NCI-H1092 (cell line): Measurements from ENCODE around the gene BNC2.
A peak's percentile ranks its signal among the peaks of the same experiment; 100 is the strongest.

Experiments
- DNase-seq: peaks from one replicate; lab custom pipeline; 2025; lab: John Stamatoyannopoulos, UW

Gene BNC2

DNA sequence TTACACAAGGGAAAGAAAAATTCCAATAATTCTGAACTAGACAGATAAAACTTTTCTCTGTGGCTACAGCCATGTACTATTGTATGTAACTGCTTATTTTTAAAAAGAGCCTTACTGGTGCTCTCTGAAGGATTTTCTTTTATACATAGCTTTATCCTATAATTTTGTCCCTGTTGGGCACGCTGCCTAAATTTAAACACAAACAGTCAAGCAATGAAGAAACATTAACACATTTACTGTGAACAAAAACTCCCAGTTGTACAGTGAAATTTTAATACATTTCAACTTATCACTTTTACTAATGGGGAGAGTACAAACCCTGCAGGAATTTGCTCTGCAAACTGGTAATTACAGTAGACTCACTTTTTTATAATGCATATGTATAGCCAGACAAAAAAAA lies 273.3 kb downstream of the BNC2 start:
- no peak for DNase-seq

DNA sequence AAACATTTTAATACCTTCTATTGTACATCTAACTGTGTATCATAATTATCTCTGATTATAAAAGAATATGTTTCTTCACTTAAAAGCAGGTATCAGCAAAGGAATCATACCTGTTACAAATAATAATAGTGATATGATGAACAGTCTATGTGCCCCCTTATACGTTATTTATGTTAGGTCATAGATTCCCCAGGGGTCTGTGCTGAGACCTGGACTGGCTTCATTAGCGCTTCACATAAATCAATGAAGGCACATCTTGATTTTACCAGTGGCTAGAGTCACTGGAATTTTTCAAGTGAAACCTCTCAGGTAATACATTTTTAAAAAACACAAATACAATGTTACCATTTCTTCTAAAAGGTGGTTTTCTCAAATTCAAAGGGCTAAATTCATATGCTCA lies 275.2 kb downstream of the BNC2 start:
- DNase-seq: no peak

DNA sequence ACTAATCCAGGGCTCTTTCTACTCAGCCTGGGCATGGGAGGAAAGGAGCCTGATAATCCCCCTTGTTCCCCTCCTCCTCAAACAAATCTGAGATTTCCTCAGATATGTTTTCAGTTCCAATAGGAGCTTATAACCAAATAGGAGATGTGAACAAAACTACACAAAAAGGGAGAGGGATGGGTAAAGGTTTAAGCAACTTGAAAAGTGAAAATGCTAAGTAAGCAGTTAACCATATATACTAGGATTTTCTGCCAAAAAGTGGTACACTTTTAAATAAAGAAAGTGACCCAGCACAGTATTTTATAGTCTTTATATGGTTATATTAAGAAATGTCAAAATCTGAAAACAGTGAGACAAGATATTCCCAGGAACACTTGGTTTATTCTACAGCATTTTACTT lies 275.7 kb downstream of the BNC2 start:
- DNase-seq: no peak

DNA sequence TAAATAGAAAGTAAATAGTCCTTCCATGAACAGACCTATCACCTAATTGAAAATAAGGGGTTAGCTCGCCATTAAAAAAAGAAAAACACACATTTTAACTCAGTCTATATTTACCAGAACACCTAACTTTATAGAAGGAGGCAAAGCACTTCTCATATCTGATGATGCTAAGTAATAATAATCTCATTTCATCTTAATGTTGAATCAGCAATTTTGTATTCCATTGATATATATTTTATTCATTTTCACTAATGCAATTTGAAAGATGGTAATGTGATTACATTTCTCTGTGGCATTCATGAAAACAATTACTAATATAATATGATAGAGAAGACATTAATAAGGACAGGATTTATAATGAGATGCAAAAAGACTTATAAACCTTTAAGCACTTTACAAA lies 276.7 kb downstream of the BNC2 start:
- DNase-seq: no peak

DNA sequence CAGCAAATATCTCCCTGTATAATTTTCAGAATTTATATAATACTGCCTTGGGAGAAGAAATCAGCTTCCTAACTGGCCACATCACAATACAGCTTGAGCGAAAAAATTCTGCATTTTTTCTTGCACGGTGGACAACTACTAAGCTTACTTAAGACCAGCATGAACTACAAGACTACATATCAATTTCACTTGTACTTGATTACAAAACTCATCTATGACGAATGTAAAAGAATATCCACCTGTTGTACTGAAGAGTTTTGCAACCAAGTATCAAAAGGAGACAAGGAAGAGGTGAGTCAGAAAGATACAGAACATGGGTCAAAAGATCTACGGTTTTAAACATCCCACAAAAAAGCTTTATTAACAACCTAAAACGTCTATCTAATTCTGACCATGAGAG lies 279.4 kb downstream of the BNC2 start:
- DNase-seq: no peak

DNA sequence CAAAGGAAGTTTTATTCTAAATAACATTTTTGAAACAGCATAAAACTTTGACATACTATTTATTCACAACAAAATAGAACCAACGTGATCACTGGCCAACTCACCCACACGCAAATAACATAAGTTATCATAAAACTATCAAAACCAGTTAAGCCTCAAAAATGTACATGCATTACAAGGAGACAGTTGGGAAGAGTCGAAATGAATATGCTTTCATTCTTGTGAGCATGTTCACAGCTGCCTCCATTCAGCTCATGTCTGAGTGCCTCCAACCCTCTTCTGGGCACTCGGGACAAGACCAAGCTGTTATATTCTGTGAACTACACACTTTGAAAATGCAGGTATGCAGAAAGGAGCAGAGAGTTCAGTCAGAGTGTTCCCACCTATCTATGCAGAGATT lies 284.9 kb downstream of the BNC2 start:
- no peak for DNase-seq

DNA sequence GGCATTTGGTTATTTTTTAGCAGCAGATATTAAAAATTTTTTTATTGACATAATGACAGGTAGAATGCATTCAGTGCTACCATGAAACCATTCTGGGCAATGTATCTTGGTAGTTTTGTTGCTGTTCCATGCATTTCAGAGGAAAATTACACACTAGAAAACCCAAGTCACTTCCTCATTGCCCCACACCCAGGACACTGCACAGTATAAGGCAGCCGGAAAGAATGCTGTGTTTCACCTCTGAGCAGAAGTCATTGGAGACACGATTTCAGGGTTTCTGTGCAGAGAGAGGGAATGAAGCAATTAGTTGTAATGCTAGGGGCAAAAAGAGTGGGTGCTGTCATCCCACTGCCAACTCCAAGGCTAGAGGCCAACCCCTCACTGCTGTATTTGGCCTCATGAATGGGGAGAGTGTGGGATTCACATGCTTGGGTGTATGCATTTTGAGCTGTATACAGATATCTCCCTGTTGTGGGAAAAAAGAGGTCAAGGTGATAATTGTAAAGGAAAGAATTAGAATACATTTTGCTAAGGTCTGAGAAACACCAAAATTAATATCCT lies 290.5 kb downstream of the BNC2 start:
- DNase-seq: no peak

DNA sequence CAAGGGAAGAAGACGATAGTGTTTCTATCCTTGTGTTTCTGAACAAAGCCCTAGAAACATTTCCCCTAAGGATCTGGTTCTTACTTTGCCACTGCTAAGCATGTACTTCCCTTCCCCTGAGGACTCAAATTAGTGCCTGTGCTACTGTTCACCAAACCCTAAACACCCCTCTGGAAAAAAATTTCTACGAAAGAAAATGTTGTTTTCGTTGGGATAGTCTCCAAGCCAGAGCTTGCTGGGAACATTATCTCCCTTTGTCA lies 294.6 kb downstream of the BNC2 start:
- DNase-seq: no peak

DNA sequence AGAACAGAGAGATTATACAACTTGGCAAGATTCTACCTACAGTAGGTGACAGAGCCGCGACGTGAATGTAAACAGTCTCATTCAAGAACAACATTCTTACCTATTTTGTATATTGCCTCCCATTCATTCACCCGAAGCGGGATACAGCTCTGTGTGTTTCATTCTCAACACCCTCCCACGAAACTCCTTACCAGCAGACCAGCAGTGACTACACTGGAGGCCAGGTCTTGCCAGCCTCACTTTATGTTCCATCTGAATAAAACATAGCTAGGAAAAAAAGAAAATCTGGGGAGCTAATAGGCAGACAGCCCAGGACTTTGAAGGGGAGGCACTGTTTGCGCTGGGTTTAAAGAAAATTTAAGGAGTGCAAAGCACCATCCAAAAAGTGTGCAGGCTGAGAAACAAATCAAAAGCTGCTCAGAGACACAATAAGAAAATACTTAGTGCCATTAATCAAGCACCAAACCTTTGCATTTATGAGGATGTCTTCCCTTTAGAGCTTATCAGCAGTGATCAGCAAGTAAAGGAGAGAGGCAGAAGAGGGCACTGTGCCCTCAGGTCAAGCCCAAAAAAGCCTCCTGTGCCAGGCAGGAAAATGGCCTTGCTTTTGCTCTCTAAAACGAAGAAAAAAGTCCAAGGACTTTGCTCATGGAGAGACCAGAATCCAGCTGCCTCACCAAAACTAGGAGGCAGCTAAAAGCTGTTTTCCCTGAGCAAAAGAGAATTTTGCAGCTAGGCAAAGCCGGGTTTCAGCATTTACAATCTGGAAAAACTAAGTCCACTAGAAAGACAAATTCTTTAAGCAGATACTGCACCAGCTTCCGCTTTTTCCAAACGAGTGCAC lies 295.1 kb downstream of the BNC2 start:
- DNase-seq: peak; percentile 35

DNA sequence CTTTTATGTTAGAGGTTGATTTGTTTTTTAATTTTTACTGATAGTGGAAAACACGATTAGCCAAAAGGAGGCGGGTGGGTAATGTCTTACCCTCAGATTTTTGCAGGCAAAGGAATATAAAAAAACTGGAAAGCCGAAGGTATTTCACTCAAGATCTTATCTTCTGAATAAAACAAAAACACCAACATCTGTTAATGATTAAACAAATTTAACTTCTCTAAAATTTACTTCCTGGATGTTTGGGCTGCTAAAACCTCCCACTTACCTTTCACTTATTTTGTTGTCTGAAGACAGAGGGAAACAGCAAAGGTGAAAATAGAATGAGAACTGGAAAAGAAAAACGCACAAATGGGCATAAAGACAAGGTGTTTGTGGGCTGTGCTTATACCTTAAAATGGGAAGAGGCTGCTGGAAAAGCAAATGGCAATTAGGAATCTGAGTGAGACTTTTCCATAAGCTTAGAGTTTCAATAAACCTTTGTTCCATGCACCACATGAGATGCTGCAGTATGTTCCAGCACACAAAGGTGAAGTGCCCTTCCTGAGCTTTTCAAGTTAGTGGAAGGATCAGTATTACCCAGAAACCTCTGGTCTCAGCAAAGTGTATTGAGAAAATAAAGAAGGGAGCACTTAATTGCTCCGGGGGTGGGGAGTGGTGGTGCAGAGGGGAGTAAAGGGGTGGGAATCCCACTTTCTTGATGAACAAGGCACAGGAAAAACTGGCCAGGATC lies 298.3 kb downstream of the BNC2 start:
- DNase-seq: no peak

DNA sequence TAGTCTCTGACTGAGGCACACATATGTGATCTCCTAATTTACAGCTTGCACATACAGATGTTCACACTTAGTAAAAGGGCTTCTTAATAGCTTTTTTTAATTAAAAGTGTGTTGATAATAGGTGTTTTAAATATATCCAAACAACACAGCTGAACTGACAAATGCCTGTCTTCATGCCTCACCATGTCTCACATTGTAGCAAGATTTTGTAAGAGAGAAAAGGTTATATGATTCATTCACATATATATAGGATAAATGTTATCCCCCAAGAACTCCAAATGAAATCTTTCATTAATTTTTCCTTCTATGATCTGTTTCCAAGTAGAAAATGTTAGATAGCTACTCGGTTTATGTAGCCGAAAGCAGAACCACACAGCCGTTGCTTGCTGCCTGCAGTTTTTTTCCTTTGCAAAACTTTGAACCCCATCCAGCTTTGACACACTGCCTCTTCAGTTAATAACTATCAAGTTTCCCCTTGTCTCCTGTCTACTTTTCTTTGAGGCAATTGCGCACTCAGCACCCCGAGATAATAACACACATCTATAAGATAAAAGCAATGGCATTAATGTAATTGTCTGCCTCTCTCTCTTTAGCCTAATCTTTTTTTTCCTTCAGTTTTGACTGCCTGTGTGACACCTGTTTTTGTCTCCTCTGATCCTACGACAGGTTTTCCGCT lies 299.2 kb downstream of the BNC2 start:
- peak; percentile 25 for DNase-seq

DNA sequence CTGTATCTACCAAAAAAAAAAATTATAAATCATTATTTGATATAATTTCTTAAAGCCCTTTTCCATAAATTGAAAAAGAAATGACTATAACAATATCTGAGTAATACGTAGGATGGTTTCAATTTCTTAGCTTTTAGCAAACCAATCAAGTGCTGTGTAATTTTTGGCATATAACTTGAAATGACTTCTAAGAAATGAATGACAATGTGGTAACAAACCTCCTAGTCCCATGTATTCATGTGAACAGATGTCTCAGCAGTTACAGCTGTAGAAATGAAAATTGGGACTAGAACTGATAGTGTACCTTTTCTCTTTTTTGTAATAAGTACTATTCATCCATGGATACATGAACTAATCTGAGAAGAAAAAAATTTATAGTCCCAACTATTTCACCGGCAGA lies 307.0 kb downstream of the BNC2 start:
- no peak for DNase-seq

DNA sequence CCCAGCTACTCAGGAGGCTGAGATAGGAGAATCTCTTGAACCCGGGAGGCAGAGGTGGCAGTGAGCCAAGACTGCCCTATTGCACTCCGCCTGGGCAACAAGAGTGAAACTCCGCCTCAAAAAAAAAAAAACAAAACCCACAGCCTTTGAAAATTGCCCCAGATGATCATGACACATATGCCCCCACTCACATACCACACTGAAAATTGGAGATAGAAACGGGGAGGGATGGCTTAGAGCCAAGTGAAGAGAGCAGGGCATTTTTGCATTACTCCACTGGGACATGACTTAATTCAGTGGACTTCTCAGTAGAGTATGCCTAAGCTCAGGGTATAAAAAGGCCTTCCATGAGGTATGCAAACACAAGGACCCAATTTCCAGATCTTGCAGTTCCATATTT lies 309.3 kb downstream of the BNC2 start:
- no peak for DNase-seq

DNA sequence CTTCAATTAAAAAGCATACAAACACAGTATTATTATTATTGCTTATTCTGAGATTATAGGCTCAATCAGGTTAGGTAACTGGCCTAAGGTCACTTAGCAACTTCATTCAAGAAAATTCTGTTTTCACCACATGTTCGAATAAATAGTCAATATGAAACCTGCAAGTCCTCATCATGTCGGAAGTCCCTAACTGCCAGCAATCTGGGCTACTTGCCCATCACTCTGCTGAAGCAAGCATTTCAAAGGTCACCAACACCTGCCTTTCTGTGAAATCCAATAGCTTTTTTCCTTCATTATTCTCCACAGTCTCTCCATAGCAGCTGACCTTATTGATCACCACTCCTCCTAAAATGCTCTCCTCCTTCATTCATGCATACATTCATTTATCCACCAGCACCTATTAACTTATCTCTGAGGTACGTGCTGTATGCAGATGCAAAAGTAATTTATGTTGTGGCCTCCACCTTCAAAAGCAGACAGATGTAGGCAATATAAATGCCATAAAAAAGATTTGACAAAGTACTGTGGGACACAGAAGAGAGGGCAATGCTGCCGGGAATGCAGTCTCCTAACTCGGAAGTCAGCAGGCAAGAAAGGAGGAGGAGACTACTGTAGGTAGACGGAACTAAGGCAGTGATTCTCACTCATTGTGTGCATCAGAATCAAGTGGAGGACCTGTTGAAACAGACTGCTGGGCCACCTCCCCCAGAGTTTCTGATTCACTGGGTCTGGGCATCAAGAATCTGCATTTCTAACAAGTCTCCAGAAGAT lies 310.9 kb downstream of the BNC2 start:
- peak; percentile 86 for DNase-seq

DNA sequence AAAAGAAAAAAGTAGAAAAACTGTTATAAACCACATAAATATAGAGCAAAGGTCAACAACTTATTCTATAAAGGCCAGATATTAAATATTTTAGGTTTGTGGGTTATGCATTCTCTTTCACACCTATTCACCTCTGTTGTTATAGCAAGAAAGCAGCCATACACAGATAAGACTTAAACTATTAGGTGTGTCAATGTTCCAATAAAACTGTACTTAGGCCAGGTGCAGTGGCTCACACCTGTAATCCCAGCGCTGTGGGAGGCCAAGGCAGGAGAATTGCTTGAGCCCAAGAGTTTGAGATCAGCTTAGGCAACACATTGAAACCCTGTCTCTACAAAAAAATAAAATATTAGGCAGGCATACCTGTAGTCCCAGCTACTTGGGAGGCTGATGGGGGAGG lies 314.7 kb downstream of the BNC2 start:
- no peak for DNase-seq

DNA sequence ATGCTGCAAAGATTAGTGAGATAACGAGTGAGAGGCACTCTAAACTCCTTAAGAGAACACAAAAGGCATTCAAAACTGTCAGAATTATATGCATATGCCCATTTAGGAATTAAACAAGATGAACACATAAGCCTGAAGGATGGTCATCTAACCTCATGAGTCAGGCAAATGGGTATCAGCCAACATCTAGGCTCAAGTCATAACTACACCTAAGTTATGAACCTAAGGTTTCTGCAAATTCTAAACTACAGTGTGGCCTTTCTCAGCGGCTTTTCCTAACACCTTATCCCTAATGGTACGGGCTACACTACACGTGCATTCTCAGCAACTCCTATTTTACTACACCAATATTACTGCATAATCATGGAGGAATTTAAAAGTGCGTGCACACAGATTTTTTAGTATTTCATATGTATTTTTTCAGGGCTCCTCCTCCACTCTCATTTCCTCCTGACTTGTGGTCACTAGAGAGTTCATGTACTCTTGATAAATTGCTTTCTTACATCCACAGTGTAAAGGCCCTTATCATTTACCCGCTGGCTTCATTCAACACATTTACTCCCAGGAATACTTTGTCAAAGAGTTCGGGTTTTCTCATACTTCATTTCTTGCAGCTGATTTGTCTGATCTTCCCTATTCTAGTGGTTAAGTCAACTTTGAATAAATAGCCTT lies 316.5 kb downstream of the BNC2 start:
- DNase-seq: no peak

DNA sequence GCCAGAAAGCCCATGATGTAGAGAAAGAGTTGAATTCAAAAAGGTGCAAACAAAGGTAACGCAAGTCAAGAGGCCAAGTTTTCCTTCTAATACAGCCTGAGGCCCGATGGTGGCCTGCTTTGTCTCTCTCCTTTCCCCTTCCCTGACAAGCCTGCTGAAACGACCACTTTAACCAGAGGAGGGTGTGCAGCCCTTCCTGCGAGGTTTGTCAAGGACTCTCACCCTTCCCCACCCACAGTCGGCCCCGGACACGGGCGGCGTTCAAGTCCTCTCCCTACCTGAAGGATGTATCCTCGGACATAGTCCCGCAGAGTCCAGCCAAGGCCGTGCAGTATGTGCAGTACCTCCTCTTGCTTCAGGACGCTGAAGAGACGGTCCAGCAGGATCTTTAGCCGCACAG lies 318.2 kb downstream of the BNC2 start:
- no peak for DNase-seq

DNA sequence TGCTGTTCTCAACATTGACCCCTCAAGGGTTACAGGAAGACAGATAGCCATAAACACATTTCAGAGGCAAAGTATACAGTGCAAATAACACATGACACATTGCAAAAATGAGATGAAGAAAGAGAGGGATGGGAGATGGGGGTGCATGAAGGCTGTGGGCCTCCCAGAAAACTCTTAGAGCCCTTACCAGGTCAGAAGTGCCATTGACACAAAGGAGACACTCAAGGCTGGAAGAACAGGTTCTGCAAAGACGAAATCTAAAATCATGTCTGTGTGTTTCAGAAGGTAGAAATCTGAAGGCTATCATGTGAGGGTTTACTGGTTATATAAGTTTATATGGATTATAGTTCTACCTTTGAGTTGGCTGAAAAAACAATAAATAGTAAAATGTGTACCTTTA lies 318.8 kb downstream of the BNC2 start:
- DNase-seq: no peak

DNA sequence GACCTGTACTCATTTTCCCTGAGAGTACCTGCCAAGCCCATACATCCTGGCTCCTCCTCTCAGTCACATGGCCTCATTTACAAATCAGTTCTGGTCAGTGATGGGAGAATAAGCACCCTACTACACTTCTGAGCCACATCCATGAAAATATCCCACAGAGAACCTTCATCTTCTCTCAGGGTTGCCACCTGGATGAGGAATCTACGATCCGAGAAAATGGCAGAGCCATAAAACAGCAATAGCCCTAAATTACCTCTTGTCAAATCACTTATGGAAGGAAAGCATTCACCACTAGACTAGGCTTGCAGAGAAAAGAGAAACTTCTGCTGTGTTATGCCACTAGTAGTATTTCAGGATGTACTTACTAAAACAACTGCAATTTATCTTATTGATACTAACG lies 324.8 kb downstream of the BNC2 start:
- no peak for DNase-seq

DNA sequence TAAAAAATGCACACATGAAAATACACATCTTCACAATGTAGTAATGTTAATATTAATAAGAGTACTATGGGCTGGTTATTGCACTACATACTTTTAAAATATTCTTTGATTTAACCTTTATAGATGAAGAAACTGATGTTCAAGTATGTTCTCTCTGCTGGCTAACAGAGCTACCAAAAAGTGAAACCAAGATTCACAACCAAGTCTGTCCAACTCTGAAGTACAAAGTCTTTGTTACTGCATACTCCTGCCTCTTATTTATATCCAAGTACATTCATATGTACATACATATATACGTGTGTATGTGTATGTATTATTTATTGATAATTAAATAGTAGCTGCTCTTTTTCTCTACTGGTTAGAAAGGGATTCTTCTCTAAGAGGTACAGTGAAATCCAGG lies 325.6 kb downstream of the BNC2 start:
- no peak for DNase-seq

DNA sequence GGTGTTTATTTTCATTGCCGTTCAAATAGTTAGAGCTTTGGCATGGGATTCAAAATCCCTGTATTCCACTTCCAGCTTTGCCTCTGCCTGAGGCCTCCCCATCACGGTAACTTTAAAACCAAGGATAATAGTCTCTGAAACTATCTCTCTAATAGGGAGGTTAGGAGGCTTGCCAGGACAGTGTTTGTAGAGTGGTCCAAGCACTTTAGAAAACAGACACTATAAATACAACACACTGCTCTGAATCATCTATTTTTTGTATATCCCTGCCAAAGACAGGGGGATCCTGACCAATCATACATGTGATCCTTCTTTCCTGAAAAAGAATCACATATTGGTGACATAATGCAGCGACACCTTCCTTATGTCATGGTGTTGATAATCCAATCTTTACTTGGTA lies 326.8 kb downstream of the BNC2 start:
- peak; percentile 9 for DNase-seq

DNA sequence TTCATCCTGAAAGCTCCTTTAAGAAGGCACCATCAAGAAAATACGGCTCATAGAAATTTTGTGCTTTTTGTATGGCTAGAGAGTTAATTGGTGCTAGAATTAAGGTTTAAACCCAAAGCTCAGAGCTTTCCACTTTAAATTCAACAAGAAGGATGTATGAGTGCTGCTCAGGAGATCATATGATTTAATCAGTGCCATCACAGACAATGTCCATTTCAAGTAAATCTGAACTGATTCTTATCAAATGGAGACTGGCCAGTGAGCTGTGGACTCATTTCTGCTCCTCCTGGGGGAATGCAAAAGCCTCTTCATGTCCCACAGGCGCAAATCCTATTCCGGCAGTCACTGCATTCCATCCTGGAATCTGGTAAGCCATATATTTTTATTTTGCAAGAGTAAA lies 327.2 kb downstream of the BNC2 start:
- no peak for DNase-seq
